Spleen (tissue), 7 donors: ENCODE data around the gene FLVCR2.

ENCODE experiments used
- POLR2A ChIP-seq, 3 donors: fragments of 450-650 bp; IDR thresholded peaks; one replicate each; pipeline ENCODE4 v1.5.1; 2017; ENCODE audit warnings: antibody characterized with exemption in 3 of 3, mild to moderate bottlenecking in 1 of 3
- POLR2AphosphoS5 ChIP-seq, 3 donors: sonication (generic); formaldehyde crosslinking; IDR thresholded peaks; one replicate each; pipeline ENCODE4 v1.5.1; 2017; ENCODE audit warnings: antibody characterized with exemption in 3 of 3
- TF ChIP-seq, protein P1 (sequence below), 11 experiments: fragments of 200-600 bp in 7 of 11; fragments of 450-650 bp in 4 of 11; sonication (generic) in 4 of 11; IDR thresholded peaks in 8 of 11; conservative IDR thresholded peaks in 3 of 11; 1 replicate in 7 of 11; 2 replicates in 4 of 11; pipeline versions ENCODE4 v1.4.0 to v1.8.0; 2016 to 2021; ENCODE audit warnings: antibody characterized with exemption in 11 of 11, inconsistent platforms in 4 of 11, mild to moderate bottlenecking in 1 of 11
- donor health status: DM: no; HTN: no; CAD: no; lungs with moderate emphysema.
- donor health status: DM: no; HTN: no; CAD: no.
- donor health status: DM: no; HTN: no; CAD: no.

DNA sequence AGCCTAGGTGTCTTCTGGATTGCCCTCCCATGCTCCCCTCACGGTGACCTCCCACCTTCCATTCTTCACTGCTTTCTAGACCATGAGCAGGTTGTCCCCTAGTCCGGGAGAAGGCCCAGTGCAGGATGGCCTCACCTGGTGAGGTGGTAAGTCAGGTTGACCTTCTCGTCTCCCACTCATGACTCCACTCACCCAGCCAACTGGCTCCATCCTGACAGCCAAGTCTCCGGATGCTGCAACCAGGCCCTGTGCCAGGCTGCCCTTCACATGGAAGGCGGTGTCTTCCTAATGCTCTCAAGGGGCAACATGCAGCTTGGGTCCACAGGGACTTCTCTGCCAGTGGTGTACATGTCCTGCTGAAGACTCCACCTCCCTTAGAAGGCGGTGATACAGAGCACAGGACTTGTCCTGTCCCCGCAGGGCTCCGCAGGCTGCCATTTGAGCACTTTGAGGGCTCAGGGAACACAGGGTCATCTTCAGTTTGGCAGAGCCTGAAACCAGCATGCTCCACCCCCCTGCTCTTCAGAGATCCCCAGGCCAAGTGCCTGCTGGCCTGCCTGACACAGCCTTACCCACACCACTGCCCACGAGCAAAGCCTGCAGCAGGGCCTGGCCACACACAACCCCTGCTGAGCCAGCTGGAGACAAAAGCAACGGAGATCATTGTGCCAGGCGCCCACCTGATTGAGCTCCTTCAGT is 30.7 kb upstream of the FLVCR2 start:
- TF ChIP-seq, protein P1, sequence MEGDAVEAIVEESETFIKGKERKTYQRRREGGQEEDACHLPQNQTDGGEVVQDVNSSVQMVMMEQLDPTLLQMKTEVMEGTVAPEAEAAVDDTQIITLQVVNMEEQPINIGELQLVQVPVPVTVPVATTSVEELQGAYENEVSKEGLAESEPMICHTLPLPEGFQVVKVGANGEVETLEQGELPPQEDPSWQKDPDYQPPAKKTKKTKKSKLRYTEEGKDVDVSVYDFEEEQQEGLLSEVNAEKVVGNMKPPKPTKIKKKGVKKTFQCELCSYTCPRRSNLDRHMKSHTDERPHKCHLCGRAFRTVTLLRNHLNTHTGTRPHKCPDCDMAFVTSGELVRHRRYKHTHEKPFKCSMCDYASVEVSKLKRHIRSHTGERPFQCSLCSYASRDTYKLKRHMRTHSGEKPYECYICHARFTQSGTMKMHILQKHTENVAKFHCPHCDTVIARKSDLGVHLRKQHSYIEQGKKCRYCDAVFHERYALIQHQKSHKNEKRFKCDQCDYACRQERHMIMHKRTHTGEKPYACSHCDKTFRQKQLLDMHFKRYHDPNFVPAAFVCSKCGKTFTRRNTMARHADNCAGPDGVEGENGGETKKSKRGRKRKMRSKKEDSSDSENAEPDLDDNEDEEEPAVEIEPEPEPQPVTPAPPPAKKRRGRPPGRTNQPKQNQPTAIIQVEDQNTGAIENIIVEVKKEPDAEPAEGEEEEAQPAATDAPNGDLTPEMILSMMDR (IDR thresholded peaks at IDR 0.05 in 8 of 11, conservative IDR thresholded peaks at IDR 0.05 in 3 of 11), result no peak
- TF ChIP-seq POLR2A (IDR thresholded peaks at IDR 0.05), result no peak
- TF ChIP-seq POLR2AphosphoS5 (IDR thresholded peaks at IDR 0.05), result peak; percentile 70 to 75 (median 74)
